Ectodermal cell (in vitro differentiated cells): ENCODE measurements around the gene RSAD2. TPM values are rescaled to one million over a fixed set of nuclear protein-coding genes. Genes with fewer than 3 reads are reported as not detected.

Experiments
- H3K27ac ChIP-seq: 2 replicates; pipeline ENCODE4 v1.7.0; 2013; ENCODE audit warnings: mild to moderate bottlenecking, low read depth, low read length; ENCODE audit not compliant: insufficient read depth, poor library complexity, severe bottlenecking
- H3K27me3 ChIP-seq: 2 replicates; pipeline ENCODE4 v1.7.0; 2013; ENCODE audit warnings: mild to moderate bottlenecking, low read length; ENCODE audit not compliant: insufficient read depth, control insufficient read depth, poor library complexity, severe bottlenecking
- H3K36me3 ChIP-seq: one replicate; pipeline ENCODE4 v1.7.0; 2013; ENCODE audit warnings: low read length; ENCODE audit not compliant: control insufficient read depth, insufficient read depth
- H3K4me1 ChIP-seq: one replicate; pipeline ENCODE4 v1.7.0; 2013; ENCODE audit warnings: low read length; ENCODE audit not compliant: control insufficient read depth, insufficient read depth
- H3K4me3 ChIP-seq: 2 replicates; pipeline ENCODE4 v1.7.0; 2013; ENCODE audit warnings: low read depth, low read length, control low read depth; ENCODE audit not compliant: insufficient read depth
- H3K9me3 ChIP-seq: 2 replicates; pipeline ENCODE4 v1.7.0; 2013; ENCODE audit warnings: mild to moderate bottlenecking, low read length, moderate library complexity; ENCODE audit not compliant: control insufficient read depth
- WGBS, 2 experiments: methylation state at CpG; one replicate each; pipeline ENCODE4 v1.1.7; 2013; ENCODE audit warnings: missing lambda C conversion rate in 2 of 2; 5-methylcytosine and 5-hydroxymethylcytosine counted together
- polyA plus RNA-seq, 4 experiments: library from polyadenylated mRNA; stranded (reverse); fragments of 50-300 nt; gene quantifications; one replicate each; pipeline ENCODE4 v1.2.3, GENCODE V29; 2013

RSAD2 gene
- not detected for polyA plus RNA-seq (2013, experiment 1 of 4)
- polyA plus RNA-seq (2013, experiment 2 of 4): 0.05 TPM
- polyA plus RNA-seq (2013, experiment 3 of 4): not detected
- not detected for polyA plus RNA-seq (2013, experiment 4 of 4)

GRCh38 chr2:6877402-6878304, at the start of gene RSAD2:
Gene RSAD2, plus strand, starts transcription at chr2:6877777. Its CDS starts 24 bp downstream, at chr2:6877801.
- Histone ChIP-seq H3K4me1 (no peaks in the 10 kb centered on the region), H3K36me3 (no peaks in the 10 kb centered on the region), H3K27me3 (no peaks in the 10 kb centered on the region), H3K4me3 (no peak within 1 kb of the TSS), H3K9me3 (peaks cover 2% of the 10 kb centered on the region), H3K27ac (no peak within 1 kb of the TSS)
- WGBS, 2 experiments: 92 to 96% methylated on average over 10 of the region's 10 CpGs

GRCh38 chr2:6828299-6828584, 49.3 kb upstream of the RSAD2 start:
- no peak overlapping the region for H3K4me3 ChIP-seq
- 36 to 50% methylated on average over 1 to 2 of the region's 2 CpGs for WGBS, 2 experiments
- H3K27ac ChIP-seq: no peak overlapping the region
- H3K4me1 ChIP-seq: no peaks in the 10 kb centered on the region
- H3K36me3 ChIP-seq: no peaks in the 10 kb centered on the region
- peaks cover 2% of the 10 kb centered on the region for H3K9me3 ChIP-seq
- H3K27me3 ChIP-seq: no peaks in the 10 kb centered on the region

GRCh38 chr2:6831229-6831628, 46.3 kb upstream of the RSAD2 start:
- H3K4me3 ChIP-seq: no peak overlapping the region
- no peak overlapping the region for H3K27ac ChIP-seq
- no peaks in the 10 kb centered on the region for H3K4me1 ChIP-seq
- no peaks in the 10 kb centered on the region for H3K27me3 ChIP-seq
- 89% methylated on average over 1 of the region's 1 CpG; no CpG with 5 or more reads in 1 of the 2 experiments for WGBS, 2 experiments
- peaks cover 2% of the 10 kb centered on the region for H3K9me3 ChIP-seq
- no peaks in the 10 kb centered on the region for H3K36me3 ChIP-seq

GRCh38 chr2:6832596-6833299, 44.8 kb upstream of the RSAD2 start:
- no peaks in the 10 kb centered on the region for H3K27me3 ChIP-seq
- H3K9me3 ChIP-seq: peaks cover 2% of the 10 kb centered on the region
- H3K36me3 ChIP-seq: no peaks in the 10 kb centered on the region
- no peaks in the 10 kb centered on the region for H3K4me1 ChIP-seq
- WGBS, 2 experiments: 82 to 98% methylated on average over 1 to 2 of the region's 2 CpGs
- H3K4me3 ChIP-seq: no peak overlapping the region
- H3K27ac ChIP-seq: no peak overlapping the region

- Histone ChIP-seq H3K27ac (no peak overlapping the region), H3K4me1 (no peaks in the 10 kb centered on the region), H3K4me3 (no peak overlapping the region), H3K36me3 (no peaks in the 10 kb centered on the region), H3K27me3 (no peaks in the 10 kb centered on the region), H3K9me3 (peaks cover 2% of the 10 kb centered on the region)
- 94% methylated on average over 2 of the region's 2 CpGs; no CpG with 5 or more reads in 1 of the 2 experiments for WGBS, 2 experiments
Observed at GRCh38 chr2:6833300-6833604, 44.3 kb upstream of the RSAD2 start.

- H3K27ac ChIP-seq: no peak overlapping the region
- no peak overlapping the region for H3K4me3 ChIP-seq
- H3K27me3 ChIP-seq: no peaks in the 10 kb centered on the region
- no peaks in the 10 kb centered on the region for H3K36me3 ChIP-seq
- no peaks in the 10 kb centered on the region for H3K4me1 ChIP-seq
- peaks cover 2% of the 10 kb centered on the region for H3K9me3 ChIP-seq
Observed at GRCh38 chr2:6834163-6834562, 43.4 kb upstream of the RSAD2 start.

GRCh38 chr2:6835467-6835866, 42.1 kb upstream of the RSAD2 start:
- Histone ChIP-seq H3K36me3 (no peaks in the 10 kb centered on the region), H3K4me1 (no peaks in the 10 kb centered on the region), H3K27me3 (no peaks in the 10 kb centered on the region), H3K9me3 (peaks cover 4% of the 10 kb centered on the region), H3K27ac (no peak overlapping the region), H3K4me3 (no peak overlapping the region)

GRCh38 chr2:6838673-6839319, 38.8 kb upstream of the RSAD2 start:
- Histone ChIP-seq H3K27me3 (no peaks in the 10 kb centered on the region), H3K27ac (no peak overlapping the region), H3K36me3 (no peaks in the 10 kb centered on the region), H3K4me3 (no peak overlapping the region), H3K4me1 (no peaks in the 10 kb centered on the region), H3K9me3 (peaks cover 2% of the 10 kb centered on the region)
- WGBS, 2 experiments: 93 to 95% methylated on average over 4 of the region's 4 CpGs

- Histone ChIP-seq H3K4me3 (no peak overlapping the region), H3K27me3 (no peaks in the 10 kb centered on the region), H3K36me3 (no peaks in the 10 kb centered on the region), H3K27ac (no peak overlapping the region), H3K9me3 (peaks cover 6% of the 10 kb centered on the region), H3K4me1 (no peaks in the 10 kb centered on the region)
- WGBS, 2 experiments: 89 to 93% methylated on average over 2 of the region's 2 CpGs
Observed at GRCh38 chr2:6841537-6842287, 35.9 kb upstream of the RSAD2 start.
